Breast epithelium (tissue), 4 donors: ENCODE results near the gene HDLBP. TPM values are rescaled to one million over a fixed set of nuclear protein-coding genes. Genes with fewer than 3 reads are reported as not detected.

Experiments used
- DNase-seq, 2 donors: peaks; one replicate each; pipeline ENCODE4 v3.0.0-alpha.2; 2019; ENCODE audit warnings: low spot score in 2 of 2
- H3K27ac ChIP-seq, 2 donors: fragments of 200-600 bp; sonication (generic) in 1 of 2; one replicate each; pipeline ENCODE4 v1.5.1; 2016 to 2019; ENCODE audit warnings: mild to moderate bottlenecking in 1 of 2
- H3K27me3 ChIP-seq, 2 donors: fragments of 200-600 bp; sonication (generic) in 1 of 2; one replicate each; pipeline versions ENCODE4 v1.5.1 to v1.6.0; 2017 to 2019; ENCODE audit warnings: control low read depth in 1 of 2, mild to moderate bottlenecking in 1 of 2
- H3K36me3 ChIP-seq: fragments of 200-600 bp; one replicate; pipeline ENCODE4 v1.5.1; 2019
- H3K4me1 ChIP-seq, 2 donors: fragments of 200-600 bp; sonication (generic); one replicate each; pipeline ENCODE4 v1.5.1; 2016 to 2019; ENCODE audit warnings: control low read depth in 1 of 2
- H3K4me3 ChIP-seq, 3 donors: fragments of 200-600 bp; sonication (generic); 1 replicate in 2 of 3; 2 replicates in 1 of 3; pipeline ENCODE4 v1.5.1; 2016 to 2019; ENCODE audit warnings: mild to moderate bottlenecking in 3 of 3, moderate library complexity in 2 of 3
- H3K9me3 ChIP-seq, 2 donors: fragments of 200-600 bp; sonication (generic) in 1 of 2; one replicate each; pipeline ENCODE4 v1.5.1; 2016 to 2019; ENCODE audit warnings: control low read depth in 1 of 2
- CTCF ChIP-seq, 3 donors: fragments of 450-650 bp; IDR thresholded peaks; one replicate each; pipeline ENCODE4 v1.5.1; 2016 to 2017; ENCODE audit warnings: antibody characterized with exemption in 3 of 3, mild to moderate bottlenecking in 3 of 3, moderate library complexity in 3 of 3
- POLR2A ChIP-seq: fragments of 450-650 bp; IDR thresholded peaks from one replicate; pipeline ENCODE4 v1.6.1; 2016; ENCODE audit warnings: antibody characterized with exemption, mild to moderate bottlenecking, moderate library complexity
- POLR2AphosphoS5 ChIP-seq, 3 donors: sonication (generic); formaldehyde crosslinking; IDR thresholded peaks; one replicate each; pipeline ENCODE4 v1.6.1; 2017; ENCODE audit warnings: antibody characterized with exemption in 3 of 3
- intact Hi-C: fragments of 100-400 bp; cut with DNase I; formaldehyde crosslinking; loops from one replicate; pipeline ENCODE4 v1.15.1; 2023; ENCODE audit warnings: low total_unique reads
- total RNA-seq, 3 donors: library from RNA; depleted of rRNA; stranded (reverse); fragments of >200 nt; gene quantifications; one replicate each; pipeline ENCODE4 v1.1.0, GENCODE V29; 2016

Gene HDLBP
- total RNA-seq, 3 donors from 2014 or later = 339 to 515 (median 383) TPM

- no peak for TF ChIP-seq CTCF (IDR thresholded peaks at IDR 0.05)
- TF ChIP-seq POLR2AphosphoS5 (IDR thresholded peaks at IDR 0.05) = no peak
- no peak for TF ChIP-seq POLR2A
- no peaks in the 10 kb centered on the region for H3K4me1 ChIP-seq
- peaks cover 17% of the 10 kb centered on the region for H3K36me3 ChIP-seq
- no peak overlapping the region for H3K27ac ChIP-seq
- H3K4me3 ChIP-seq = no peak overlapping the region
- no peak for DNase-seq
- H3K9me3 ChIP-seq = no peaks in the 10 kb centered on the region
- intact Hi-C loops = no loop called here
- H3K27me3 ChIP-seq = no peaks in the 10 kb centered on the region
Measured at GRCh38 chr2:241238693-241239198, 76.7 kb downstream of the HDLBP start.

GRCh38 chr2:241237949-241238371, 77.5 kb downstream of the HDLBP start:
- intact Hi-C loops = no loop called here
- Histone ChIP-seq H3K9me3 (no peaks in the 10 kb centered on the region), H3K27ac (no peak overlapping the region), H3K36me3 (peaks cover 17% of the 10 kb centered on the region), H3K4me3 (no peak overlapping the region), H3K27me3 (no peaks in the 10 kb centered on the region), H3K4me1 (no peaks in the 10 kb centered on the region)
- no peak for DNase-seq
- TF ChIP-seq POLR2A (no peak), POLR2AphosphoS5 (IDR thresholded peaks at IDR 0.05) (no peak), CTCF (IDR thresholded peaks at IDR 0.05) (no peak)

GRCh38 chr2:241237047-241237446, 78.4 kb downstream of the HDLBP start:
- Histone ChIP-seq H3K27me3 (no peaks in the 10 kb centered on the region), H3K36me3 (peaks cover 13% of the 10 kb centered on the region), H3K4me3 (no peak overlapping the region), H3K4me1 (no peaks in the 10 kb centered on the region), H3K27ac (no peak overlapping the region), H3K9me3 (no peaks in the 10 kb centered on the region)
- intact Hi-C loops = no loop called here
- TF ChIP-seq POLR2A = no peak
- TF ChIP-seq POLR2AphosphoS5 (IDR thresholded peaks at IDR 0.05) = no peak
- no peak for TF ChIP-seq CTCF (IDR thresholded peaks at IDR 0.05)
- DNase-seq = no peak

- no peaks in the 10 kb centered on the region for H3K27me3 ChIP-seq
- no peak for TF ChIP-seq CTCF (IDR thresholded peaks at IDR 0.05)
- H3K4me3 ChIP-seq = no peak overlapping the region
- no peaks in the 10 kb centered on the region for H3K9me3 ChIP-seq
- no peak overlapping the region for H3K27ac ChIP-seq
- DNase-seq = no peak
- intact Hi-C loops = no loop called here
- H3K36me3 ChIP-seq = peaks cover 13% of the 10 kb centered on the region
- no peaks in the 10 kb centered on the region for H3K4me1 ChIP-seq
Measured at GRCh38 chr2:241235859-241236593, 79.4 kb downstream of the HDLBP start.

GRCh38 chr2:241234962-241235740, 80.3 kb downstream of the HDLBP start:
- TF ChIP-seq POLR2A = no peak
- no peak for TF ChIP-seq CTCF (IDR thresholded peaks at IDR 0.05)
- no peak for TF ChIP-seq POLR2AphosphoS5 (IDR thresholded peaks at IDR 0.05)
- Histone ChIP-seq H3K27ac (no peak overlapping the region), H3K27me3 (no peaks in the 10 kb centered on the region), H3K4me1 (no peaks in the 10 kb centered on the region), H3K36me3 (peaks cover 20% of the 10 kb centered on the region), H3K4me3 (no peak overlapping the region), H3K9me3 (no peaks in the 10 kb centered on the region)
- intact Hi-C loops = no loop called here
- DNase-seq = no peak
